GM19455 (cell line): ENCODE results near the gene UQCRHL.
"Not testable (repeated sequence)": the region's sequence is repeated elsewhere in the genome, so short reads cannot be mapped to it uniquely, and the experiment has no call there.

Experiments used
- ATAC-seq: cut with Tn5 transposase; IDR thresholded peaks from one replicate; pipeline ENCODE4 v1.9.1; 2021; ENCODE audit not compliant: unreplicated experiment

Gene UQCRHL

GRCh38 chr1:15807549-15807948, at the start of gene UQCRHL:
TSS of gene UQCRHL (minus strand) at chr1:15807649. CDS start at chr1:15807649, 0 bp downstream.
- not testable (repeated sequence) for ATAC-seq

- ATAC-seq, result no peak
Measured at GRCh38 chr1:15856888-15857287, 49.4 kb upstream of the UQCRHL start.

DNA sequence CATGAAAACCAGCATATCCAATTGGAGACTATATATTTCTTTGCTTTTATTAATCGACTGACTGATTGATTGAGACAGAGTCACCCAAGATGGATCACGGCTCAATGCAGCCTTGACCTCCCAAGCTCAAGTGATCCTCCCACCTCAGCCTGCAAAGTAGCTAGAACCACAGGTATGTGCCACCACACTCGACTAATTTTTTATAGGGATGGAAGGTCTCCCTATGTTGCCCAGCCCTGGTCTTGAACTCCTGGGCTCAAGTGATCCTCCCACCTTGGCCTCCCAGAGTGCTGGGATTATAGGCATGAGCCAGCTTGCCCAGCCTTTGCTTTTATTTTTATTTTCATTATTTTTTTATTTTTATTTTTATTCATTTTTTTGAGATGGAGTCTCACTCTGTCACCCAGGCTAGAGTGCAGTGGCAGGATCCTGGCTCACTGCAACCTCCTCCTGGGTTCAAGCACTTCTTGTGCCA, 45.4 kb upstream of the UQCRHL start:
- ATAC-seq, result no peak

GRCh38 chr1:15852036-15852827, 44.8 kb upstream of the UQCRHL start:
- no peak for ATAC-seq

DNA sequence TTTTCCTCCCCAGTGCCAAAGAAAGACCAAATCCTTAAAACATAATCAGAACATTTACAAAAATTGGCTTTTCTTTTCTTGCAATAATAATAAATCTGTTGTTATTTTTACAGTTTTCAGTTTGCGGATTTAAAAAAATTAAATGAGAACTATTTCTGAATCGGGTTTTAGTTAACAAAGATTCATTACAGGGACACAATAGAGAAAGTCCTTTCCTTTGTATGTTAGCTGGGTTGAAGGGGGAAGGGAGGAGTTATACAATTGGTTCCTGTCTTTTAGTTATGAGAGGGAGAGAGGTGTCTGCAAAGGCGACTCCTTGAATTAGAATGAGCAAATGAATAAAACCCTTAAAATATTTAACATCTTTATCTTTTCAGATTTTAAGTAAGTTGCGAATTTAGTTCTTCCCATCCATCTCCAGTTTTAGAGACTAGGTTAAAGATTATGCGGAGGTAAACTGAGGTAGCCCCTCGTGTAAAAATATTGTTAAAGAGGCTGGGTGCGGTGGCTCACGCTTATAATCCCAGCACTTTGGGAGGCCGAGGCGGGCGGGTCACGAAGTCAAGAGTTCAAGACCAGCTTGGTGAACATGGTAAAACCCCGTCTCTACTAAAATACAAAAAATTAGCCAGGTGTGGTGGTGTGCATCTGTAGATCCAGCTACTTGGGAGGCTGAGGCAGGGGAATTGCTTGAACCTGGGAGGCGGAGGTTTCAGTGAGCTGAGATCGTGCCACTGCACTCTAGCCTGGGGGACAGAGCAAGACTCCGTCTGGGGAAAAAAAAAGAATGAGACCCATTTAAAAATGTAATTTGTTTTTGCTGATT, 44.0 kb upstream of the UQCRHL start:
- no peak for ATAC-seq

GRCh38 chr1:15850471-15851001, 43.1 kb upstream of the UQCRHL start:
- ATAC-seq, result no peak

DNA sequence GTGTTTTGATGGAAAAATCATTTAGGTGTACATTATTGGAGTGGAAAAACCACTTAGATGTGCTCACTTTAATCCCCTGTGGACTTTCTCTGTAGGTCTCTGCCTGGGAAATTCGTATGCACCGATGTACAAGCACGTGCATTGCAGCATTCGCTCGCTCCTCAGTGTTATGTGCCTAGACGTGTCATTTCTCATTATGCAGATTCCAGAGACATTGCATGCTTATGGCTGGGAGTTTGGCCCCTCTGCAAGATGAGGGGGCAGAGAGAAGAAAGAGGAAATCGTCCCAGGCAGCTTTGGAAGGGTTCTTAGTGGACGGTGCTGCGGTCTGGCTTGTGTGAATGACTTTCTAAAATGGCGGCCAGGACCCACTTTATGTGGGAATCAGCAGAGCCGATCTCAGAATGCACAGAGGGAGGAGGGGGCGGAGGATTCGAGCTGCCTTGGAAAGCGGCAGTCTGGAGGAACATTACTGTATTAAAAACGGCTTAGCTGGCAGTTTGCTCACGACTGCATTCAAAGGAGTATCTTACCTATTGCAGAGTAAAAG, 42.4 kb upstream of the UQCRHL start:
- ATAC-seq, result no peak

GRCh38 chr1:15848929-15849774, 41.7 kb upstream of the UQCRHL start:
- ATAC-seq, result no peak

- peak; percentile 23 for ATAC-seq
Measured at GRCh38 chr1:15848143-15848928, 40.9 kb upstream of the UQCRHL start.

- no peak for ATAC-seq
Measured at GRCh38 chr1:15847893-15848142, 40.4 kb upstream of the UQCRHL start.

DNA sequence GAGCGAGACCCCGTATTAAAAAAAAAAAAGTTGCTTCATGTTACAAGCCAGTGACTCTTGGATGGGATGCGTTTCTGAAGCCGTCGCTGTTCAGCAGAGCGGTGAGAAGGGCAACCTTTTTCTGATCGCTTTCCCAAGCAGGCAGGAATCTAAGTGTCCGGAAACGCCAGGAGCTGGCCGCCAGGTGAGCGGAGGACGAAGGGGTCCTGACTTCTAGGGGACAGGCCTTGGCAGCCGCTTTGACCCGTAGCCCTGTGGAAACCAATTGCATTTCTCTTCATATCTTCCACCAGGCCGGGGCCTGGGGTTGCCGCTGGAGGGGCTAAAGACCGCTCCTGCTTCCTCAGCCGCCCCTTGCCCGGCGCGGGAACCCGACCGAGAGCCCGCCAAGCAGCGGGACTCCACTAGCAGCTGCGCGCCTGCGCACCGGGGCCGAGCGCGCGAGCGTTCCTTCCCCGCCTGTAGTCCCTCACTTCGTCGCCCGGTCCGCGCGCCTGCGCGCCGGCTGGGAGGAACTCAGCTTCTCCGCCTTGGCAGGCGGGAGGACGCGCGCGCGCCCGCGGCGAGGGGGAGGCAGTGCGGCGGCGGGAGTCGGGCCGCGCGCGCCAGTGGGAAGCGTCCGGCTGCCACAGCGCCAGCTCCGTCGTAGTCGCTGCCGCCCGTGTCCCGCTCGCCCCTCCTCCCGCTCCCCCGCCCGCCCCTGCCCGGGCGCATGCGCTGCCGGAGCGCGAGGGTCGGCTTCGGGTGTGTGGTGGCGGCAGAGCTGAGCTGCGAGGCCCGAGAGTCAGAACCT, 39.8 kb upstream of the UQCRHL start, which contains the start of gene SPEN:
Gene SPEN (plus strand): TSS at position 608 of the 793 bp plus-strand sequence. CDS start 361 bp downstream, outside the sequence.
- ATAC-seq, result peak; percentile 56

DNA sequence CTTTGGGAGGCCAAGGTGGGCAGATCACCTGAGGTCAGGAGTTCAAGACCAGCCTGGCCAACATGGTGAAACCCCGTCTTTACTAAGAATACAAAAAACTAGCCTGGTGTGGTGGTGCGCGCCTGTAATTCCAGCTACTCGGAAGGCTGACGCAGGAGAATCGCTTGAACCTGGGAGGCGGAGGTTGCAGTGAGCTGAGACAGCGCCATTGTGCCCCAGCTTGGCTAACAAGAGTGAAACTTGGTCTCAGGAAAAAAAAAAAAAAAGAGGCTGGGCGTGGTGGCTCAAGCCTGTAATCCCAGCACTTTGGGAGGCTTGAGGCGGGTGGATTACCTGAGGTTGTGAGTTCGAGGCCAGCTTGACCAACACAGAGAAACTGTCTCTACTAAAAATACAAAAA, 38.6 kb upstream of the UQCRHL start:
- not testable (repeated sequence) for ATAC-seq

- ATAC-seq, result no peak
Measured at GRCh38 chr1:15843826-15844572, 36.5 kb upstream of the UQCRHL start.

GRCh38 chr1:15838721-15839120, 31.3 kb upstream of the UQCRHL start:
- no peak for ATAC-seq

GRCh38 chr1:15837931-15838330, 30.5 kb upstream of the UQCRHL start:
- ATAC-seq, result no peak

- ATAC-seq, result no peak
Measured at GRCh38 chr1:15836772-15837669, 29.6 kb upstream of the UQCRHL start.

DNA sequence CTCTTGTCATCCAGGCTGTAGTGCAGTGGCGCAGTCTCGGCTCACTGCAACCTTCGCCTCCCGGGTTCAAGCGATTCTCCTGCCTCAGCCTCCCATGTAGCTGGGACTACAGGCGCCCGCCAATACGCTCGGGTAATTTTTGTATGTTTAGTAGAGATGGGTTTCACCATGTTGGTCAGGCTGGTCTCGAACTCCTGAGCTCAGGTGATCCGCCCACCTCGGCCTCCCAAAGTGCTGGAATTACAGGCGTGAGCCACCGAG, 29.0 kb upstream of the UQCRHL start:
- ATAC-seq, result not testable (repeated sequence)
